GM11168 (cell line): Measurements from ENCODE around the gene RHOG.

ENCODE experiments used
- in situ Hi-C: fragments of 300-500 bp; cut with MboI; formaldehyde crosslinking; loops from one replicate; pipeline ENCODE4 v1.12.0; 2022; ENCODE audit warnings: low sequenced_read_pairs; ENCODE audit not compliant: unreplicated experiment

RHOG gene

GRCh38 chr11:3860375-3860774, 19.6 kb upstream of the RHOG start:
- in situ Hi-C loops = no loop called here

GRCh38 chr11:3859373-3859881, 18.7 kb upstream of the RHOG start:
- in situ Hi-C loops = loop anchor here (10.0 kb wide), 1 partner anchor 105 kb away; no protein-coding TSS in a partner anchor

GRCh38 chr11:3857628-3858027, 16.9 kb upstream of the RHOG start:
- in situ Hi-C loops = loop anchor here (10.0 kb wide), 1 partner anchor 107 kb away; no protein-coding TSS in a partner anchor

- in situ Hi-C loops = loop anchor here (10.0 kb wide), 1 partner anchor 108 kb away; no protein-coding TSS in a partner anchor
Measured at GRCh38 chr11:3856856-3857553, 16.2 kb upstream of the RHOG start.

GRCh38 chr11:3855808-3856491, 15.2 kb upstream of the RHOG start:
- in situ Hi-C loops = loop anchor here (10.0 kb wide), 1 partner anchor 109 kb away; no protein-coding TSS in a partner anchor

- in situ Hi-C loops = loop anchor here (10.0 kb wide), 1 partner anchor 110 kb away; no protein-coding TSS in a partner anchor
Measured at GRCh38 chr11:3854977-3855807, 14.4 kb upstream of the RHOG start, which contains the start of gene STIM1. STIM1 (plus strand) TSS chr11:3855664; CDS start chr11:3856271, 607 bp downstream.

- in situ Hi-C loops = loop anchor here (10.0 kb wide), 1 partner anchor 110 kb away; no protein-coding TSS in a partner anchor
Measured at GRCh38 chr11:3854660-3854976, 13.9 kb upstream of the RHOG start.

- in situ Hi-C loops = loop anchor here (10.0 kb wide), 1 partner anchor 111 kb away; no protein-coding TSS in a partner anchor
Measured at GRCh38 chr11:3853899-3854659, 13.3 kb upstream of the RHOG start.

GRCh38 chr11:3853545-3853842, 12.7 kb upstream of the RHOG start:
- in situ Hi-C loops = loop anchor here (10.0 kb wide), 1 partner anchor 111 kb away; no protein-coding TSS in a partner anchor

- in situ Hi-C loops = loop anchor here (5.0 kb wide), 1 partner anchor 218 kb away; no protein-coding TSS in a partner anchor
Measured at GRCh38 chr11:3849297-3849874, 8.6 kb upstream of the RHOG start.

GRCh38 chr11:3845670-3846069, 4.9 kb upstream of the RHOG start:
- in situ Hi-C loops = loop anchor here (5.0 kb wide), 1 partner anchor 222 kb away; no protein-coding TSS in a partner anchor

- in situ Hi-C loops = loop anchor here (5.0 kb wide), 1 partner anchor 222 kb away; no protein-coding TSS in a partner anchor
Measured at GRCh38 chr11:3845246-3845645, 4.5 kb upstream of the RHOG start.

- in situ Hi-C loops = no loop called here
Measured at GRCh38 chr11:3843326-3843725, 2.6 kb upstream of the RHOG start.

GRCh38 chr11:3841426-3842350, 929 bp upstream of the RHOG start:
- in situ Hi-C loops = no loop called here

- in situ Hi-C loops = no loop called here
Measured at GRCh38 chr11:3840004-3840869, 522 bp downstream of the RHOG start.

GRCh38 chr11:3838504-3838903, 2.3 kb downstream of the RHOG start:
- in situ Hi-C loops = no loop called here

- in situ Hi-C loops = no loop called here
Measured at GRCh38 chr11:3837793-3838192, 3.0 kb downstream of the RHOG start.
